GM13977 (cell line): ENCODE results near the gene USP7.
"Not testable (repeated sequence)": the region's sequence is repeated elsewhere in the genome, so short reads cannot be mapped to it uniquely, and the experiment has no call there.

Experiments used
- DNase-seq: peaks from one replicate; pipeline ENCODE4 v3.0.0; 2012; ENCODE audit warnings: low spot score
- in situ Hi-C: fragments of 300-500 bp; cut with MboI; formaldehyde crosslinking; loops from one replicate; pipeline ENCODE4 v1.12.0; 2022; ENCODE audit warnings: low sequenced_read_pairs, low pct_unique_long_range_greater_than_20kb, mixed read lengths, inconsistent platforms; ENCODE audit not compliant: unreplicated experiment
- TF ChIP-seq, protein P1 (sequence below): IDR thresholded peaks from 2 replicates; pipeline ENCODE4 v1.5.1; 2012; ENCODE audit warnings: mild to moderate bottlenecking, control low read depth; ENCODE audit not compliant: insufficient read depth; ENCODE audit errors: extremely low read depth, missing control alignments

Gene USP7

DNA sequence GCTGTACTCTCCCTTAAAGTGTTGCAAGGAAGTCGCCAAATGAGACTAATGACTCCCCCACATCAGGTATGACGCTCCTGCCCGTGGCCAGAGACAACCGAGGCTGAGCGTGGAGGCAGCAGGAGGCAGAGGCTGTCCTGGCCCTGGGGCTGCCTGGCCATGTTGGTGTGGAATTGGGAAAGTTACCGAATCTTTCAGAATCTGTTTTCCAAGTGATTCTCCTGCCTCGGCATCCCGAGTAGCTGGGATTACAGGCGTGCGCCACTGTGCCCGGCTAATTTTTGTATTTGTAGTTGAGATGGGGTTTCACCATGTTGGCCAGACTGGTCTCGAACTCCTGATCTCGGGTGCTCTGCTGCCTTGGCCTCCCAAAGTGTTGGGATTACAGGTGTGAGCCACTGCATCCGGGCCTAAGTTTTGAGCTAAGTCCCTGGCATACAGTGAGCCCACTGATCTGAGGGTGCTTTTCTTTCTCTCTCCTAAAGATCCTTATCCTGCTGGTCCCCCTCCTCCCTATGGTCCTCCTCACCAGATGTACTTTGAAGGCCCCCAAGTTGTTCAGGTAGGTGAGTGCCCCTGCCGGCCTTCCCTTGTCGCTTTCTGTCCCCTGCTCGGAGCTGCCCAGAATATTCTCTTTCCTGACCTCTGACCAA is 80.9 kb downstream of the USP7 start:
- no peak for DNase-seq
- TF ChIP-seq, protein P1, sequence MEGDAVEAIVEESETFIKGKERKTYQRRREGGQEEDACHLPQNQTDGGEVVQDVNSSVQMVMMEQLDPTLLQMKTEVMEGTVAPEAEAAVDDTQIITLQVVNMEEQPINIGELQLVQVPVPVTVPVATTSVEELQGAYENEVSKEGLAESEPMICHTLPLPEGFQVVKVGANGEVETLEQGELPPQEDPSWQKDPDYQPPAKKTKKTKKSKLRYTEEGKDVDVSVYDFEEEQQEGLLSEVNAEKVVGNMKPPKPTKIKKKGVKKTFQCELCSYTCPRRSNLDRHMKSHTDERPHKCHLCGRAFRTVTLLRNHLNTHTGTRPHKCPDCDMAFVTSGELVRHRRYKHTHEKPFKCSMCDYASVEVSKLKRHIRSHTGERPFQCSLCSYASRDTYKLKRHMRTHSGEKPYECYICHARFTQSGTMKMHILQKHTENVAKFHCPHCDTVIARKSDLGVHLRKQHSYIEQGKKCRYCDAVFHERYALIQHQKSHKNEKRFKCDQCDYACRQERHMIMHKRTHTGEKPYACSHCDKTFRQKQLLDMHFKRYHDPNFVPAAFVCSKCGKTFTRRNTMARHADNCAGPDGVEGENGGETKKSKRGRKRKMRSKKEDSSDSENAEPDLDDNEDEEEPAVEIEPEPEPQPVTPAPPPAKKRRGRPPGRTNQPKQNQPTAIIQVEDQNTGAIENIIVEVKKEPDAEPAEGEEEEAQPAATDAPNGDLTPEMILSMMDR, result no peak
- in situ Hi-C loops, result no loop called here

DNA sequence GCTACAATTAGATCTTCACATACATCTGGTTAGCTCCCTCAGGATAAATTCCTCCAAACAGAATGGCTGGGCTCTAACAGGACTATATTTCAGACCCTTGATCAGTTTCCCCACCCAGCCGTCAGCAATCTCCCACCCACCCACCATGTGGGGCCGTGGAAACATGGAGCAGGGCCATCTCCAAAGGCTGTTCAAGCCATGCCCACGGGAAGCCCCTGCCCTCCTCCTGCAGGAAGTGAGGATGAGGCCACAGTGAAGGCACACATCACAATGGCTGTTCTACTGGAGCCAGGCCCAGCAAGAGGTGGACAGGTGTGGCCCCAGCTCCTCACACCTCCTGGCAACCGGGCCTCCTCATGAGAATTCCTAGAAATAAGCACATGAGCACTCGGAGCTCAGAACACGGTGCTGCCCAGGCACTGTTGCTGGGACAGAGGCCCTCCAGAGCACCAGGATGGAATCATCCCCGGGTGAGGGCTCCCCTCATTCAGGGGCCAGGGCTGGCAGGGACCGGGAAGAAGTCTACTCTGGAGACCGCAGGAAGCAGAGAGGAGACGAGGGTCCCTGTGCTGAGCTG is 81.6 kb downstream of the USP7 start, which contains the start of gene LITAFD:
TSS of gene LITAFD (plus strand) at position 311 of the 577 bp plus-strand sequence. CDS start 2,005 bp downstream, outside the sequence.
- TF ChIP-seq, protein P1, result no peak
- DNase-seq, result no peak
- in situ Hi-C loops, result no loop called here

DNA sequence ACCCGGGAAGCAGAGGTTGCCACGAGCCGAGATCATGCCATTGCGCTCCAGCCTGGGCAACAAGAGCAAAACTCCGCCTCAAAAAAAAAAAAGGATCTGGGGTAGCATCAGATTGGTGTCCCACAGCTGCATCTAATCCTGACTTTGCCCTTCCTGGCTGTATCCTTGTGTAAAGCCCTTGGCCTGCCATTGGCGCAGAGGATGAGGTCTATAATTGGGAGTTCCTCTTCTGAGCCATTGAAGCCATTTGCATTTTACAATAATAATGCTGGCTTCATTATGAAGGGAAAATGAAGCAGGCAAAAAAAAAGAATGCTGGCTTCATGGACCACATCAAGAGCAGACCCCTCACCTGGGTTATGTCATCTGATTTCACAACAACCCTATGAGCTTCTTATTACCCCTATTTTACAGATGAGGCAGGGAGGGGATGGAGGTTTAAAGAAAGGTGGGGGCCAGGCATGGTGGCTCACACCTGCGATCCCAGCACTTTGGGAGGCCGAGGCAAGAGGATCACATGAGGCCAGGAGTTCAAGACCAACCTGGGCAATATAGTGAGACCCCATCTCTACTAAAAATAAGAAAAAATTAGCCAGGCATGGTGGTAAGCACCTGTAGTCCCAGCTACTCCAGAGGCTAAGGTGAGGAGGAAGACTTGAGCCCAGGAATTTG is 82.7 kb downstream of the USP7 start:
- TF ChIP-seq, protein P1, result no peak
- no peak for DNase-seq
- in situ Hi-C loops, result no loop called here

DNA sequence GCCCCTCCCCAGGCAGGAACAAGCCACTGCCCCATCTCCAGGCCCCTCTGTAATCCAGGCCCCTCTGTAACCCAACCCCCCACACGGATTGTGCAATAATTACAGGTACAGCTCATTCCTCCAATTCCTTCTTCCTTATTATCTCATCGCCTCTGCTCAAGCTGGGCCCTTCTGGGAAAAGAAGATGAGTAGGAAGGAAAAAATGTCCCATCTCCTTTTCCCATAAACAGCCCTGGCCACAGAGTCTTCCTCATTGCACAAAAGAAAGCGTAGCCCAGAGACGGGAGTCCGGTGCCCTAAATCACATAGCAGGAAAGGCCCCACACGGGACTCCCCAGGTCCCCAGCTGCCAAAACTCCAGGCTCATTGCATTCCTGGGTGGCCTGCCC is 85.2 kb downstream of the USP7 start:
- DNase-seq, result no peak
- in situ Hi-C loops, result loop anchor here (10.0 kb wide), 1 partner anchor 214 kb away; no protein-coding TSS in a partner anchor
- TF ChIP-seq, protein P1, result no peak

DNA sequence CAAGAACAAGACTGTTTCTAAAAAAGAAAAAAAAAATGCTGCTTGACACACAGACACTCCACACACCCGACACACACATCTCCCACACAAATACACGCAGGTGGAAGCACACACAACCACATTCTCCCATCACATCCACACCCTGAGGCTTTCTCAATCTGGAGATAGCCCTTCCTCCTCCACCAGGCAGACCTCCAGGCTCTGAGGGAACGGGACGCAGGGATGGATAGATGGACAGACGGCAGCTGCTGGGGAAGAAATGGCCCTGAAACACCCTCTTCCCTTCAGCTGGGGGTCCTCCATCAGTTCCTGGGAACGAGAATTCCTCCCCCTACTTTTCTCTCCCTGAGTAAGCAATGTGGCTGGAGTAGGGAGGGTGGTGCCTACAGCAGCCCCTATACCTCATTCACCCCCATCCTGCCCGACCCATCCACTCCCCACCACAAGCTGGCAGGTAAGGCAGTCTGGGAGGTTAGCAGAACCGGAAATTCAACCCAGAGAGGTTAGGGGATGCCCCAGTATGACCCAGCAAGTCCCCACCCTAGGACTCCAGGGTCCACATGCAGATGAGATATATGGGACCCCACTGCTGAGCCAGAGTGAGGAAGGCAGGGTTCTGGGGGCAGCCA is 85.7 kb downstream of the USP7 start:
- in situ Hi-C loops, result loop anchor here (10.0 kb wide), 1 partner anchor 213 kb away; no protein-coding TSS in a partner anchor
- no peak for DNase-seq
- TF ChIP-seq, protein P1, result no peak

DNA sequence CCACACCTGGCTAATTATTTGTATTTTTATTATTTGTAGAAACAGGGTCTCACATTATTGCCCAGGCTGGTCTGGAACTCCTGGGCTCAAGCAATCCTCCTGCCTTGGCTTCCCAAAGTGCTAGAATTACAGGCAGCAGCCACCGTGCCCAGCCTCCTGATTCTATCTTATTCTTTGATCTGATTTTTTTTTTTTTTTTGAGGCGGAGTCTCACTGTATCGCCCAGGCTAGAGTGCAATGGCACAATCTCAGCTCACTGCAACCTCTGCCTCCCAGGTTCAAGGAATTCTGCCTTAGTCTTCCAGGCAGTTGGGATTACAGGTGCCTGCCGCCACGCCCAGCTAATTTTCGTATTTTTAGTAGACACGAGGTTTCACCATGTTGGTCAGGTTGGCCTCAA is 88.4 kb downstream of the USP7 start:
- not testable (repeated sequence) for DNase-seq
- in situ Hi-C loops, result loop anchor here (10.0 kb wide), 1 partner anchor 211 kb away; no protein-coding TSS in a partner anchor
